ENCODE data around the gene OR2S2. TPM values are rescaled to one million over a fixed set of nuclear protein-coding genes. Genes with fewer than 3 reads are reported as not detected.

Gene OR2S2
- total RNA-seq, 2 experiments from 2014 or later = not detected

DNA sequence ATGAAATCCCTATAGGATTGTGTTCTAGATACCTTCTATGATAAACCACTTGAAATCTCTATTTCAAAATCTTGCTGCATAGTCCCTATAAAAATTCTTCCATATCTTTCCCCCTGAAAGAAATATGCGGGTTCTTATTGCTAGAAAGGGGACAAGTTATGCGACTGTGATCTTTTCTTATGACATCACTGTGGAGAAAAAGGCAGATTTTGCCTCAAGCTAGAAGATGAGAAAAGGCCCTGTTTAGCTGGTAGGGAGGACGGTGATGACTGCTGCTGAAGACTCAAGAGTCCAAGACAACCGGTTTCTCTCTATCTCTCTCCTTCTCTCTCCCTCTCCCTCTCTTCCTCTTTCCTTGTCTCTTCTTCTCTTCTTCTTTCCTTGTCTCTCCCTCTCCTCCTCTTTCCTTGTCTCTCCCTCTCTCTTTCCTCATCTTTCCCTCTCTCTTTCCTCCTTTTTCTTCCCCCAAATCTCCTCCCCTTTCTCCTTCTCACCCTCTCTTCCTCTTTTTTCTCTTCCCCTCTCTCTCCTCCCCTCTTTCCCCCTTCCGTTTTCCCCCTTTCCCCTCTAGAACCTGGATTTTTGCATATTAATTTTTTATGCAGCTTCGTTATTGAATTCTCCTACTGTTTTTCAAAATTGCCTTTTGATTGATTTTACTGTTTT, 5.3 kb downstream of the OR2S2 start:
- ChIA-PET CTCF (interaction anchor here (0.6 kb wide), 1 partner anchor 10 kb away, joined by 5 read pairs; no protein-coding TSS in a partner anchor), POLR2A (no interaction called here)
- no peak overlapping the region for H3K27ac ChIP-seq (ENCODE audit: low read depth in 1 of 2, low read length in 2 of 2)
- intact Hi-C loops (cut with DNase I, micrococcal nuclease) = loop anchor here in 1 of 2 experiments (10.0 kb wide), 1 partner anchor 212 kb away; the partner anchor contains the start of gene CCIN
- Mint-ChIP-seq H3K36me3 (ENCODE audit: low read depth) (no peaks in the 10 kb centered on the region), H3K4me3 (no peak overlapping the region), H3K27ac (no peak overlapping the region), H3K4me1 (ENCODE audit: low read depth) (peaks cover 22% of the 10 kb centered on the region), H3K9me3 (no peaks in the 10 kb centered on the region), H3K27me3 (peaks cover 5% of the 10 kb centered on the region)
- no peaks in the 10 kb centered on the region for H3K9me3 ChIP-seq (ENCODE audit: control insufficient read depth in 1 of 2, insufficient read depth in 1 of 2, low read length in 2 of 2)
- peaks cover 11% of the 10 kb centered on the region for H3K4me1 ChIP-seq (ENCODE audit: insufficient read depth, low read length)
- TF ChIP-seq, protein P1, sequence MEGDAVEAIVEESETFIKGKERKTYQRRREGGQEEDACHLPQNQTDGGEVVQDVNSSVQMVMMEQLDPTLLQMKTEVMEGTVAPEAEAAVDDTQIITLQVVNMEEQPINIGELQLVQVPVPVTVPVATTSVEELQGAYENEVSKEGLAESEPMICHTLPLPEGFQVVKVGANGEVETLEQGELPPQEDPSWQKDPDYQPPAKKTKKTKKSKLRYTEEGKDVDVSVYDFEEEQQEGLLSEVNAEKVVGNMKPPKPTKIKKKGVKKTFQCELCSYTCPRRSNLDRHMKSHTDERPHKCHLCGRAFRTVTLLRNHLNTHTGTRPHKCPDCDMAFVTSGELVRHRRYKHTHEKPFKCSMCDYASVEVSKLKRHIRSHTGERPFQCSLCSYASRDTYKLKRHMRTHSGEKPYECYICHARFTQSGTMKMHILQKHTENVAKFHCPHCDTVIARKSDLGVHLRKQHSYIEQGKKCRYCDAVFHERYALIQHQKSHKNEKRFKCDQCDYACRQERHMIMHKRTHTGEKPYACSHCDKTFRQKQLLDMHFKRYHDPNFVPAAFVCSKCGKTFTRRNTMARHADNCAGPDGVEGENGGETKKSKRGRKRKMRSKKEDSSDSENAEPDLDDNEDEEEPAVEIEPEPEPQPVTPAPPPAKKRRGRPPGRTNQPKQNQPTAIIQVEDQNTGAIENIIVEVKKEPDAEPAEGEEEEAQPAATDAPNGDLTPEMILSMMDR (IDR thresholded peaks at IDR 0.05) = no peak
- ATAC-seq (ENCODE audit: poor library complexity) (no peak), DNase-seq (no peak)
- H3K4me3 ChIP-seq (ENCODE audit: low read length) = no peak overlapping the region
- H3K27me3 ChIP-seq (ENCODE audit: control insufficient read depth in 1 of 2, insufficient read depth in 2 of 2, low read length in 2 of 2) = peaks cover 0 to 2% of the 10 kb centered on the region in 2 experiments
- H3K36me3 ChIP-seq (ENCODE audit: insufficient read depth, low read length) = no peaks in the 10 kb centered on the region

DNA sequence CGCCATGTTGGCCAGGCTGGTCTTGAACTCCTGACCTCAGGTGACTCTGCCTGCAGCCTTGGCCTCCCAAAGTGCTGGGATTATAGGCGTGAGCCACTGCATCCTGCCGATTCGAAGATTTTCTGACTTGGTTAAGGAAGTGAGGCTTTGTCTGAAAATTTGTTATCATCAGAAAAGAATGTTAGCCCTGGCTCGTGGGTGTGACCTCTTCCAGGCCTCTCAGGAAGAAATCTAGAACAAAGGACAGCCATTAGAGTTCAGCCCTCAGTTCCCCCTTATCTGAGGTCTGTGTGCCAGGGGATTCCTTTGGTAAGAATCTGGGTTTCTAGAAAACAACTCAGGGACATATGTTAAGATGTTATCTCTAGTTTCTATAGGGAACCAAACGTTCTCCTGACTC, 6.2 kb downstream of the OR2S2 start:
- Mint-ChIP-seq H3K27me3 (peaks cover 5% of the 10 kb centered on the region), H3K36me3 (ENCODE audit: low read depth) (no peaks in the 10 kb centered on the region), H3K9me3 (no peaks in the 10 kb centered on the region), H3K27ac (no peak overlapping the region), H3K4me1 (ENCODE audit: low read depth) (peaks cover 22% of the 10 kb centered on the region), H3K4me3 (no peak overlapping the region)
- peaks cover 0 to 2% of the 10 kb centered on the region in 2 experiments for H3K27me3 ChIP-seq (ENCODE audit: control insufficient read depth in 1 of 2, insufficient read depth in 2 of 2, low read length in 2 of 2)
- H3K4me1 ChIP-seq (ENCODE audit: insufficient read depth, low read length) = peaks cover 11% of the 10 kb centered on the region
- no peak overlapping the region for H3K27ac ChIP-seq (ENCODE audit: low read depth in 1 of 2, low read length in 2 of 2)
- intact Hi-C loops (cut with DNase I, micrococcal nuclease) = loop anchor here in 1 of 2 experiments (10.0 kb wide), 1 partner anchor 213 kb away; the partner anchor contains the start of gene CCIN
- TF ChIP-seq, protein P1 (IDR thresholded peaks at IDR 0.05) = no peak
- DNase-seq (no peak), ATAC-seq (ENCODE audit: poor library complexity) (no peak)
- POLR2A ChIA-PET = no interaction called here
- H3K4me3 ChIP-seq (ENCODE audit: low read length) = no peak overlapping the region
- CTCF ChIA-PET = no interaction called here
- no peaks in the 10 kb centered on the region for H3K9me3 ChIP-seq (ENCODE audit: control insufficient read depth in 1 of 2, insufficient read depth in 1 of 2, low read length in 2 of 2)
- H3K36me3 ChIP-seq (ENCODE audit: insufficient read depth, low read length) = no peaks in the 10 kb centered on the region

DNA sequence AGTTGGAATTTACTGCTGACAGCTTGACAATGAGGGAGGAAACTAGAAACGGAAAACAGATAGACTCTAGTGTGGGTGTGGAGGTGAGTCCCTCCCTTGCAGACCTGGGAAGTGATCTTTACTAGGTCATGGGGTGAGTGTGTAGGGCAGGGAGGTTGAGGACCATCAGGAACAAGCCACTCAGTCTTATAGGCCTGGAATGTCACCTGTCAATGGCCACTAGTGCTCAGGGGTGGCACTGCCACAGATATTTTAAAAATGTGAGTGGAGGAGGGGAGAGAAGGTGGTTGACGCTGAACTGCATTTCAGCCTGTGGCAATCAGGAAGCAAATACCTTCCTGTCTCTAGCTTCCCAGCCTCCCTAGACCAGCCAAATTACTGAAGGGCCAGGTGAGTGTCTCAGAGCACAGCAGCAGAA, 9.0 kb downstream of the OR2S2 start:
- Mint-ChIP-seq H3K4me1 (ENCODE audit: low read depth) (peaks cover 37% of the 10 kb centered on the region), H3K4me3 (no peak overlapping the region), H3K36me3 (ENCODE audit: low read depth) (no peaks in the 10 kb centered on the region), H3K27me3 (no peaks in the 10 kb centered on the region), H3K27ac (no peak overlapping the region), H3K9me3 (no peaks in the 10 kb centered on the region)
- ChIA-PET CTCF (no interaction called here), POLR2A (interaction anchor here (0.8 kb wide), 1 partner anchor 210 kb away, joined by 4 read pairs; no protein-coding TSS in a partner anchor)
- Histone ChIP-seq H3K9me3 (ENCODE audit: control insufficient read depth in 1 of 2, insufficient read depth in 1 of 2, low read length in 2 of 2) (no peaks in the 10 kb centered on the region), H3K27ac (ENCODE audit: low read depth in 1 of 2, low read length in 2 of 2) (no peak overlapping the region), H3K4me1 (ENCODE audit: insufficient read depth, low read length) (peaks cover 32% of the 10 kb centered on the region), H3K4me3 (ENCODE audit: low read length) (no peak overlapping the region), H3K27me3 (ENCODE audit: control insufficient read depth in 1 of 2, insufficient read depth in 2 of 2, low read length in 2 of 2) (no peaks in the 10 kb centered on the region), H3K36me3 (ENCODE audit: insufficient read depth, low read length) (no peaks in the 10 kb centered on the region)
- intact Hi-C loops (cut with DNase I, micrococcal nuclease) = no loop called here
- DNase-seq = no peak
- TF ChIP-seq, protein P1 (IDR thresholded peaks at IDR 0.05) = no peak
- ATAC-seq (ENCODE audit: poor library complexity) = no peak
